Superior temporal gyrus (tissue), 1 donor: ENCODE measurements around the gene RGS1.
"Not testable (repeated sequence)": the region's sequence is repeated elsewhere in the genome, so short reads cannot be mapped to it uniquely, and the experiment has no call there.

ENCODE experiments used
- DNase-seq: peaks from one replicate; pipeline ENCODE4 v3.0.0-alpha.2; 2016; ENCODE audit errors: extremely low spot score

Gene RGS1

GRCh38 chr1:192575499-192576189, at the start of gene RGS1:
TSS of gene RGS1 (plus strand) at chr1:192575773. CDS start at chr1:192575793, 20 bp downstream.
- no peak for DNase-seq

GRCh38 chr1:192527111-192527795, 48.3 kb upstream of the RGS1 start:
- no peak for DNase-seq

GRCh38 chr1:192527950-192528349, 47.6 kb upstream of the RGS1 start:
- no peak for DNase-seq

- no peak for DNase-seq
Measured at GRCh38 chr1:192529031-192529755, 46.4 kb upstream of the RGS1 start.

- DNase-seq: no peak
Measured at GRCh38 chr1:192529811-192530210, 45.8 kb upstream of the RGS1 start.

- DNase-seq: peak; percentile 35
Measured at GRCh38 chr1:192530254-192530653, 45.3 kb upstream of the RGS1 start.

- DNase-seq: not testable (repeated sequence)
Measured at GRCh38 chr1:192531037-192531703, 44.4 kb upstream of the RGS1 start.

GRCh38 chr1:192534666-192535065, 40.9 kb upstream of the RGS1 start:
- DNase-seq: no peak

GRCh38 chr1:192535916-192536664, 39.5 kb upstream of the RGS1 start:
- no peak for DNase-seq

GRCh38 chr1:192538407-192539296, 36.9 kb upstream of the RGS1 start:
- DNase-seq: no peak

GRCh38 chr1:192539297-192540092, 36.1 kb upstream of the RGS1 start:
- no peak for DNase-seq

- DNase-seq: no peak
Measured at GRCh38 chr1:192543445-192543844, 32.1 kb upstream of the RGS1 start.

GRCh38 chr1:192545896-192546521, 29.6 kb upstream of the RGS1 start:
- no peak for DNase-seq

GRCh38 chr1:192546596-192547190, 28.9 kb upstream of the RGS1 start:
- no peak for DNase-seq

GRCh38 chr1:192547501-192547900, 28.1 kb upstream of the RGS1 start:
- no peak for DNase-seq

- no peak for DNase-seq
Measured at GRCh38 chr1:192549937-192550336, 25.6 kb upstream of the RGS1 start.

GRCh38 chr1:192550922-192551534, 24.5 kb upstream of the RGS1 start:
- DNase-seq: no peak

GRCh38 chr1:192552760-192553191, 22.8 kb upstream of the RGS1 start:
- DNase-seq: no peak
